ENCODE results near the gene C19orf81.

DNA sequence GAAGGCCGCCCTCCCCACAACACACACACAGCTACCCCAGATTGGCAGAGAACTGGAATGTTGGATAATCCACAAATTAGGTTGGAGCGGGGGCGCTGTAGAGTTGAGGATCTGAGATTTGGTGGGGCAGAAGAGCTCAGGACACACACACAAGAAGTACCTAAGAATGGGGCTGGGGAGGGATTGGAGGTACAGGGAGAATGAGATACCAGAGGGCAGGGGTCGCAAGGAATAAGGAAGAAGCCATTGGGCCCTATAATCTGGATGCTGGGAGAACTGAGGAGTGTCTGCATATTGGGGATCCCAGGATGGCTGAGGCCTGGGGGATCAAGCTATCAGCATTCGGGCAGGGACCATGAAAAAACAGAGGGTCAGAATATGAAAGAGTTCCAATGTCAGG, 21.1 kb upstream of the C19orf81 start:
- TF ChIP-seq, protein P1, sequence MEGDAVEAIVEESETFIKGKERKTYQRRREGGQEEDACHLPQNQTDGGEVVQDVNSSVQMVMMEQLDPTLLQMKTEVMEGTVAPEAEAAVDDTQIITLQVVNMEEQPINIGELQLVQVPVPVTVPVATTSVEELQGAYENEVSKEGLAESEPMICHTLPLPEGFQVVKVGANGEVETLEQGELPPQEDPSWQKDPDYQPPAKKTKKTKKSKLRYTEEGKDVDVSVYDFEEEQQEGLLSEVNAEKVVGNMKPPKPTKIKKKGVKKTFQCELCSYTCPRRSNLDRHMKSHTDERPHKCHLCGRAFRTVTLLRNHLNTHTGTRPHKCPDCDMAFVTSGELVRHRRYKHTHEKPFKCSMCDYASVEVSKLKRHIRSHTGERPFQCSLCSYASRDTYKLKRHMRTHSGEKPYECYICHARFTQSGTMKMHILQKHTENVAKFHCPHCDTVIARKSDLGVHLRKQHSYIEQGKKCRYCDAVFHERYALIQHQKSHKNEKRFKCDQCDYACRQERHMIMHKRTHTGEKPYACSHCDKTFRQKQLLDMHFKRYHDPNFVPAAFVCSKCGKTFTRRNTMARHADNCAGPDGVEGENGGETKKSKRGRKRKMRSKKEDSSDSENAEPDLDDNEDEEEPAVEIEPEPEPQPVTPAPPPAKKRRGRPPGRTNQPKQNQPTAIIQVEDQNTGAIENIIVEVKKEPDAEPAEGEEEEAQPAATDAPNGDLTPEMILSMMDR (IDR thresholded peaks at IDR 0.05): no peak
- no peak for TF ChIP-seq POLR2AphosphoS5 (IDR thresholded peaks at IDR 0.05)
